ENCODE data around the gene SEC24C.

GRCh38 chr10:73717556-73717955 lies 26.6 kb upstream of the SEC24C start:
- TF ChIP-seq, protein P1, sequence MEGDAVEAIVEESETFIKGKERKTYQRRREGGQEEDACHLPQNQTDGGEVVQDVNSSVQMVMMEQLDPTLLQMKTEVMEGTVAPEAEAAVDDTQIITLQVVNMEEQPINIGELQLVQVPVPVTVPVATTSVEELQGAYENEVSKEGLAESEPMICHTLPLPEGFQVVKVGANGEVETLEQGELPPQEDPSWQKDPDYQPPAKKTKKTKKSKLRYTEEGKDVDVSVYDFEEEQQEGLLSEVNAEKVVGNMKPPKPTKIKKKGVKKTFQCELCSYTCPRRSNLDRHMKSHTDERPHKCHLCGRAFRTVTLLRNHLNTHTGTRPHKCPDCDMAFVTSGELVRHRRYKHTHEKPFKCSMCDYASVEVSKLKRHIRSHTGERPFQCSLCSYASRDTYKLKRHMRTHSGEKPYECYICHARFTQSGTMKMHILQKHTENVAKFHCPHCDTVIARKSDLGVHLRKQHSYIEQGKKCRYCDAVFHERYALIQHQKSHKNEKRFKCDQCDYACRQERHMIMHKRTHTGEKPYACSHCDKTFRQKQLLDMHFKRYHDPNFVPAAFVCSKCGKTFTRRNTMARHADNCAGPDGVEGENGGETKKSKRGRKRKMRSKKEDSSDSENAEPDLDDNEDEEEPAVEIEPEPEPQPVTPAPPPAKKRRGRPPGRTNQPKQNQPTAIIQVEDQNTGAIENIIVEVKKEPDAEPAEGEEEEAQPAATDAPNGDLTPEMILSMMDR (IDR thresholded peaks at IDR 0.05; ENCODE audit: low read depth, low read length, poor library complexity, severe bottlenecking) = no peak
- no peak for TF ChIP-seq EZH2phosphoT487 (IDR thresholded peaks at IDR 0.05; ENCODE audit: borderline replicate concordance, low read length)

Measured in DOHH2 (cell line).